AG08396 (cell line): ENCODE data around the gene MTHFR.

Experiments
- DNase-seq: peaks from one replicate; pipeline ENCODE4 v3.0.0; 2012; ENCODE audit warnings: low spot score, mixed read lengths

Gene MTHFR

DNA sequence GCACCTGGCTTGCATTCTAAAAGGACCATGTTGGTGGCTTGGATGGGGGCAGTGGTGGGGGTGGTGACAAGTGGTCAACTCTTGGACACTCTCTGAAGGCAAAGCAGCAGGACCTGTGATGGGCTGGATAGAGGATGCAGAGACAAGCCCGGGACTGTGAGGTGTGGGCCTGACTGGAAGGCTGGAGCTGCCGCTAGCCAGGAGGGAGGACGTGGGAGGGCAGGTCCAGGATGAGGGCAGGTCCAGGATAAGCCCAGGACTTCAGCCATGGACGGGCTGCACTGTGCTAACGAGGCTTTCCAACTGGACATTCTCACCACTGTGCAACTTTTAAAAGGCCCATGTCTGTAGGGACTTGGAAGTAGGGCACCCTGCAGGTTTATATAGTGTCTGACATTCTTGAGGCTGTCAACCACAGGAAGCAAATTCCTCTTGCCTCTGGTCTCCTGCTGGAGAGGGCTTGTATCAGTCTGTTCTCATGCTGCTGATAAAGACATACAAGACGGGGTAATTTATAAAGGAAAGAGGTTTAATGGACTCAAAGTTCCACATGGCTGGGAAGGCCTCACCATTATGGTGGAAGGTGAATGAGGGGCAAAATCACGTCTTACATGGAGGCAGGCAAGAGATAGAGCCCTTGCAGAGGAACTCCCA lies 52.1 kb downstream of the MTHFR start:
- DNase-seq = no peak

DNA sequence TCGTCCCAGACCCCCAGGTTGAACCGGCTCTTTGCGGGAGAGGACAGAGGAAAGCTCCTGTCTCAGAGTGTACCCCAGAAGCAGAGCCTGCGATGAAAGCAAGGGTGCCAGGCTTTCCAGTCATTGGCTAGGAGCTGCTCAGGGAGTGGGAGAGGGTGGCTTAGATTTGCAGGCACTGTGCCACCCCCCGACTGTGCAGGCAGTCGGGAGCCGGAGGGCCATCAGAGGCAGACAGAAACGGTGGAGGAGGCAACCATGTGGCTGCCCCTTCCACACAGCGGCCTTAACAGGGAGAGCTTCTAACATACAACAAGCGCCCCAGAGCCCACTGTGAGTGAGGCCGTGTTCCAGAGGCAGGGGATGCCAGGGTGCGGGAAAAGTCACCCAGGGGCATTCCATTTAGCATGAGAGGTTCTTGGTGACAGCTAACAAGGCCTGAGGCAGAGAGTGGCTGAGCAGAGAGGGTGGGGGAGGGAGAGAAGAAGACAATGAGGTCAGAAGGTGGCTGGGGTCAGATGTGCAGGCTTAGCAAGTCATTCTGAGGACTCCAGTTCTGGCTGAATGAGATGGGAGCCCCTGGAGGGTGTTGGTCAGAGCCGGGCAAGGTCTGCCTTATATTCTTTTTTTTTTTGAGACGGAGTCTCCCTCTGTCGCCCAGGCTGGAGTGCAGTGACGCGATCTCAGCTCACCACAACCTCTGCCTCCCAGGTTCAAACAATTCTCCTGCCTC lies 53.2 kb downstream of the MTHFR start:
- no peak for DNase-seq

DNA sequence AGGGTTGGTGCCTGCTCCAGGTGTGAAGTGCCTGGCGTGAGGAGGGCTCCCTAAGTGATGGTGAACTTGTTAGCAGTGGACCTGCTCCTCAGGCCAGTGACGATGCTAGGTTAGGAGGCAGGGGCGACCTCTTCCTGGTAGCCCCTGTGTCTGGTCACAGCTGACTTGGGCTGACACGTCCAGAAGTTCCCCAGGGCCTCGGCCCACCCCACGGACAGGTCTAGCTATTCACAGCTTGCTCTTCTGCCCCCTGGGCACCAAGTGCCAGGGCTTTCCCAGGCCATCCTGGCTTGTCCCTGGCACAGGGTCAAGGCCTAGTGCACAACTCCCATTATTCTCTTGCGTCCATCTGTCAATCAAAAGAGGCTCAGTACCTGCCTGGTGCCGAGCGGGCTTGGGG lies 54.7 kb downstream of the MTHFR start:
- DNase-seq = no peak

DNA sequence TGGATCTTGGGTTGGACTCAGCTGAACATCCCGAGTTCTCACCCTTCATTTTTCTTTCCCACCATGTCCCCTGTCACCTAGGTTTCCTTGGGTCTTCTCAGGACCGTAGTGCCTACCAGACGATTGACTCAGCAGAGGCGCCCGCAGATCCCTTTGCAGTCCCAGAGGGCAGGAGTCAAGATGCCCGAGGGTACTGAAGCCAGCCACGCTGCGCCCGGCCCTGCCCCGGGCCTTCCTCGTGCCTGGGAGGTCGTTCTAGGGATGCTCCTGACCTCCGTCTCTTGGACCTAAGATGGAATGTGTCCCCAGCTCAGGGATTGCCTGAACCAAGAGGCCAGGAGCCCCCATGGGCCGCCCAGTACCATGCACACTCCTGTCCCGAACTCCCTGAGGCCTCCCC lies 55.8 kb downstream of the MTHFR start:
- no peak for DNase-seq

DNA sequence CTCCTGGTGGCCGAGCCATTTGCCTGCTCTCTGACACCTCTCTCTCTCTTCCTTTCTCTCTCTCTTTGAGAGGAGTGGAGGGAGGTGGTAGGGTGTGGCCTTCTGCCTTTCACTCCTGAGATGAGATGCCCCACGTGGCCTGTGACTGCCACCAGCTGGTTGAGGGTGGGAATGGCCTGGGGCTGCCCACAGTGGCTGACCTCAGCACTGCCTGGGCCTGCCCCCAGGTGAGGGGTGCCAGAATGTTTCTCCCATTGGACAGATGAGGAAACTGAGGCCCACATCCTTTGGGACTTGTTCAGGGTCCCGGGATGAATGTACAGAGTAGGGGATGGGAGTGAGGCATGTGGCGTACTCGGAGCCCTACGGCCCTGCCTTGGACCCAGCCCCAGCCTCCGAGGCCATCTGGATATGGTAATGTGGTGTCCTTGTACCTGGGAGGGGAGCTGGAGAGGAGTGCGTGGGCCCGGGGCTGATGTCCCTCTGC lies 56.5 kb downstream of the MTHFR start:
- DNase-seq = peak; percentile 79

DNA sequence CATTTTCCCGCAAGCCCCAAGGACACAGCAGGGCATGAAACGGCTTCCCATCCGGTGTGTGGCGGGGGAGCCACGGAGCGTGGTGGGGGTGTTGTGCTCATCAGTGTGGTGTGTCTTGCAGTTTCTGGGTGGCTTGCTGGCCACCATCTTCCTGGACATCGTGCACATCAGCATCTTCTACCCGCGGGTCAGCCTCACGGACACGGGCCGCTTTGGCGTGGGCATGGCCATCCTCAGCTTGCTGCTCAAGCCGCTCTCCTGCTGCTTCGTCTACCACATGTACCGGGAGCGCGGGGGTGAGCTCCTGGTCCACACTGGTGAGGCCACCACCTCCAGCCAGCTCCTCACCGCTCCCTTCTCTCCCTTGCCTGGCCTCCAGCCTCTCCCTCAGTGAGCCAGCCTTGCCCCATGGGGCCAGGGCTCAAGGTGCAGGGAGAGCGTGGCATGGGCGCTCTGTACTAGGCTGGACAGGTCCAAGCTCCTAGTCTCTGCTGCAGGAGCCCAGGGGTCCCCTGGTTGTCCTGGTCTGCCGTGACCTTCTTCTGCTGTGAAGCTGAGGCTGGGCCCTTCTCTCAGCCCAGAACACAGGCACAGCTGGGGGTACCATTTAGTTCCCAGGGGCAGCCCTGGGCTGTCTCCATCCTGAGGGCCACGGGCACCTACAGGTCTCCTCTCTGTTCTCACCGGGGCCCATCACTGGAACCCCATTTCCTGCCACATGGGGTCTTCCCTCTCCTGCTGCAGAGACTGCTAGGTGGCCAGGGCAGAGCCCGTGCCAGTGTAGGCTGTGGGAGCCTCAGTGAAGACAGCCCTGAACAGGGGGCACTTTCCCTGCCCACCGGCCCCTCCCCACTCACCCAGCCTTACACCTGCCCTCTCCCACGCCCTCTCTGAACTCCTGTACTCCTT lies 57.2 kb downstream of the MTHFR start:
- no peak for DNase-seq

DNA sequence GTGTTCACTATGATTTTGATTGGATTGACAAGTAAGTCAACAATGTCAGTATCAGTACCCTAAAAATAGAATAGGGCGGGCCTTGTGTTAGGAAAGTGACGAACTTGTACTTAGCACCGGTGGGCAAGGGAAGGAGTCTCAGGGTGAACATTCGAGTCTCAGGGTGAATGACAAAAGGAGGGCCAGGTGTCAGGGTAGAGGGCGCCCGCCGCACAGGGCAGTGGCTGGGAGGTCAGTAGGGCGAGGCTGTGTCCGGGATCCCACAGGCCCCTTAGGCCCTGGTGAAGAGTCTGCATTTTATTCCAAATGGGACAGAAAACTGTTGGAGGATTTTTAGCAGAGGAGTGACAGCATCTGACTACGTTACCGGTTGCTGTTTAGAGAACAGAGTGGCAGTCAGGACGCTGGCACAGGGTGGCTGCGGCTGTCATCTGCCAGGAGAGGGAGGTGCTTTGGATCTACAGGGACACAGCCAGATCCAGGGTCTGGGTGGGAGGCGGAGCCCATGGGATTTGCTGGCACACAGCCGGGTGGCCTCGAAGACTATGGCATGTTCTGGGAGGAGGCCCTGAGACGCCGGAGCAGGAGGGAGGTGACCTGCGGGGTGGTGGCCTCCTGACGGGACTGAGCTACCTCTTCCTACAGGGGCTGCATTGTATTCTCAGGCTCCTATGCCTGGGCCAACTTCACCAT lies 58.8 kb downstream of the MTHFR start:
- DNase-seq = no peak

DNA sequence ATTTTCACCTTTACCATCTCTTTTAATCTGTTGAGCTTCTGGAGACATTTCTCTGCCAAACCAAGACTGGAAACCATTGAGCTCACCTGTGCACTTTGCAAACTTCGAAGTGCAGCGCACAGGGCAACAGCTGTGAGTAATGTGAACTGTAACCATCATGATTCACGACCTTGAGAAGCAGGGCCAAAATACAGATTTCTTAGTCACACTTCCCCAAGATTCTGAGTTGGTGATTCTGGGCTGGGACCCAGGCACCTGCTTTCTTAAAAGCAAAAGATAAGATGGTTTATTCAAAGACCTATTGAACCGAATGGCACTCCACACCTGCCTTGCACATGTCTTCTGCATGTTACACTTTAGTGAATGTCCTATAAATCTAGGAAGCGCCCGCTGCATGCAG lies 59.7 kb downstream of the MTHFR start:
- no peak for DNase-seq

DNA sequence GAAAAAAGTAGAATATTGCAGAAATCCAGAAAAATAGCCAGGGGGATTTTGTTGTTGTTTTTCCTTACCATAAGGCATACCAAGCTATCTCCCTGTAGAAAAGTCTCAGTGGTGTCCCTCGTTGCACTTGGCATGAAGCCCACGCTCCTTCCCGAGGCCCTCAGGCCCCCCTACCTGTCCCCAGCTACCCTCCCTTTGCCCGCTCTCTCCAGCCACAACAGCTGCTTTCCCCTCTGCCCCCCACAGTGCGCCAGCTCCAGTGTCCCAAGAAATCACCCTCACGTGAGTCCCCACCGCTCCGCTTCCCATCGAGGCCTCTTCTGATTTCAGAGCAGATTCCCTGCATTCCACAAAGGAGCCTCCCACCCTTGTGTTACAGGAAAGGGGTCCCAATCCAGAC lies 61.5 kb downstream of the MTHFR start:
- DNase-seq = no peak

DNA sequence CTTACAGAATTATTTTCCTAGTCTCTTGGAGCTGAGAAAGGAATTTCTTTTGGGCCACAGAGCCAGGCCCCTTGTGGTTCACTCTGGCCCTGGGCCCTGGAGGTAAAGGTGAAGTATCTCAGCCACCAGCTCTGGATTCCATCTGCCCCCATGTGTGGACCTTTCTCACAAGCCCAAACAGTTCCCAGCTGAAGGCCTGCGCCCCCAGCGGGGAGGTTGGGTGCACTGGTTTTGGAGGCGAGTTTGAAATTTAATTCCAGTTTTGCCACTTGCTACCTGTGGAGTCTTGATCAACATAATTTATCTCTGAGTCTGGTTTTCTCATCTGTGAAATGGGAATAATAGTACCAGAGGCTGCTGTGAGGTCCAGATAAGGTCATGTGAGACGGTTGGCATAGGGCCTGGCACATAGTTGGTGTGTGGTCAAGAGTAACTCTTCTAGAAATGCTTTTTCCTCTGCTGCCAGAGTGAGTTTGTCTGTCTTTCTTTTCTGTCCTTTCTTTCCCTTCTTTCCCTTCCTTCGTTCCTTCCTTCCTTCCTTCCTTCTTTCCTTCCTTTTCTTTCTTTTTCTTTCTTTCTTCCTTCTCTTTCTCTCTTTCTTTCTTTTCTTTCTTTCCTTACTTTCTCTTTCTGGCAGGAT lies 63.7 kb downstream of the MTHFR start:
- no peak for DNase-seq

DNA sequence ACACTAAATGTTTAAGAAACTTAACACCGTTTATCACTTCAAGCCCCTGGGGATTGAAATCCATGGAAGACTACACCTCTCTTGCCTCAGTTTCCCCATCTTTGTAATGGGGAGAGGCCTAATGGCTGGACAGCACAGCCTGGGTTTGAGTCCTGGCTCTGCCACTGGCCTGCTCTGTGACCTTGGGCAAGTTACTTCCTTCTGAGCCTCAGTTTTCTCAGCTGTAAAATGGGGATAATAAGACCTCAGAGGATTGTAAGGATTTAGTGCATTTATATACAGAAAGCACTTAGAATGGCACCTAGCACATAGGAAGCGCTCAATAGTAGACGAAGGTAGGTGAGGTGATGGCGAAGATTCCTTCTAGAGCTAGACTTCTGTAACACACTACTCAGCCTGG lies 64.3 kb downstream of the MTHFR start:
- no peak for DNase-seq

DNA sequence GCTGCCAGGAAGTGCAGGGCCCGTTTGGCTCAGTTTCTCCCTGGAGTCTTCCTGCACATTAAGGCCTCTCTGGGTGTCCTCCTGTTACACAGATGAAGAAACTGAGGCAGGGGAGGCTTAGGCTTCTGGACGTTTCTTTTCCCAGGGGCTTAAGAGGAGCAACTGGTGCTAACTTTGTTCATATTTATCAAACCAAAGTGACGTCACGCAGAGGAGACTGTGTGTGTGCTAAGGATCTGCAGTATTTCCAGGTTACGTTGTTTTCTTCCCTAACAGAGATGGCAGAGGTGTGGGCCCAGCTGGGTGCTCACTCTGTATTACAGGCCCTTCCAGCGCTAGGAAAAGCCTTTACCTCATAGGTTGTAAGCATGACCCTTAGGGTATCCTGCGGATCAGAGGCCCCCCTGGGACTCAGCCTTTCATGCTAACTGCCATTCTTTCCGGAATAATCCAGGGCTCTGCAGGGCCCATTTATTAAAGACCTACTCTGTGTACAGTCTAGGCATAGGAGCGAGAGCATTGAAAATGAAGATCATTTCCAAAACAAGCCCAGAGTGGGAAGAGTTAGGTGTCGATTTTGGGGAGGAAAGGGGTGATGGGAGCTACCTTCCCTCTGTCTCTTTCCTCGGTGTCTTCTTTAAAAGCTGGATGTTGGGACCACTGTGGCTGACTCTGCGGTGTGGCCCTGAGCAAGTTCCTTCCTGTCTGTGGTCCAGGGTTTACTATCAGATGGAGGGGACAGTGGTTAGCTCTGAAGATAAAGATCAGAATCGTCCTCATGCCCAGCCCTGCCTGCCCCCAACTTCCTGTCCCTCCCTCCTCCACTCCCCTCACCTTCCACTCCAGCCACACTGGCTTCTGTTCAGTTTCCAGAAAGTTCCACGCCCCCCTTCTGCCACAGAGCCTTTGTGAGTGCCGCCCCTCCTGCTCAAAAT lies 65.2 kb downstream of the MTHFR start:
- no peak for DNase-seq

DNA sequence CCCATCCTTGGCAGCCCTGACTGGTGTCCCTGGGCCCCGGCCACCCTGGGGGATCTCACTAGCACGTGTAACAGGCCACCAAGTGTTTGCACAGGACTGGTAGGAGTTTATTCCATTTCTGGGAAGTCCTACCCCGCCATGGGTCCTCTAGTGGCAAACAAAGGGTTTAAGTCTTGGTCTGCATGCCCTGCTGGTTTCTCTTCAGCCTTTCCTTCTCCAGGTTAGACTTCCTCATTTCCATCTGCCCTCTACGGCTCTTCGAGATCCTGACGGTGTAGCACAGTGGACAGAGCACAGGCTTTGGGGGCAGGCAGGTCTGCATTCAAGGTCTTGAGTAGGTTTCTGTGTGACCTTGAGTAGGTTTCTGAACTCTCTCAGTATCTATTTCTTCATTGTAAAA lies 67.0 kb downstream of the MTHFR start:
- no peak for DNase-seq

DNA sequence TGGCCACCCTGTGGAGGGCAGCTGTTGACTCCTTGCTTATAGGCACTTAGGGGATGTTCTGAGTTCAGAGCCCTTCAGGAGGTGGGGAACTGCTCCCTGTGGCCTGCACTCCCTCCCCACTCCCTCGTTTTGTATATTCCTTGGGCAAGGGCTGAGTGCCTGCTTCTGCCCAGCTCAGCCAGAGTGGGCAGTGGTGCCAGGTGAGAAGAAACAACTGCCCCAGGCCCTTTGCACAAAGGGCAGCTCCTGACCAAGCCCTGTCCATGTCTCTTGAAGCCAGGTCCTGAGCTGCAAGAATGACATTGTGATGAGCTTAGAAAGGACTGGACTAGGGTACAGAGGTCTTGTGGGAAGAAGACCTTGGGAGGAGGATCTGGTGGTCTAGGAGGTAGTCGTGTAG lies 67.7 kb downstream of the MTHFR start:
- DNase-seq = no peak

DNA sequence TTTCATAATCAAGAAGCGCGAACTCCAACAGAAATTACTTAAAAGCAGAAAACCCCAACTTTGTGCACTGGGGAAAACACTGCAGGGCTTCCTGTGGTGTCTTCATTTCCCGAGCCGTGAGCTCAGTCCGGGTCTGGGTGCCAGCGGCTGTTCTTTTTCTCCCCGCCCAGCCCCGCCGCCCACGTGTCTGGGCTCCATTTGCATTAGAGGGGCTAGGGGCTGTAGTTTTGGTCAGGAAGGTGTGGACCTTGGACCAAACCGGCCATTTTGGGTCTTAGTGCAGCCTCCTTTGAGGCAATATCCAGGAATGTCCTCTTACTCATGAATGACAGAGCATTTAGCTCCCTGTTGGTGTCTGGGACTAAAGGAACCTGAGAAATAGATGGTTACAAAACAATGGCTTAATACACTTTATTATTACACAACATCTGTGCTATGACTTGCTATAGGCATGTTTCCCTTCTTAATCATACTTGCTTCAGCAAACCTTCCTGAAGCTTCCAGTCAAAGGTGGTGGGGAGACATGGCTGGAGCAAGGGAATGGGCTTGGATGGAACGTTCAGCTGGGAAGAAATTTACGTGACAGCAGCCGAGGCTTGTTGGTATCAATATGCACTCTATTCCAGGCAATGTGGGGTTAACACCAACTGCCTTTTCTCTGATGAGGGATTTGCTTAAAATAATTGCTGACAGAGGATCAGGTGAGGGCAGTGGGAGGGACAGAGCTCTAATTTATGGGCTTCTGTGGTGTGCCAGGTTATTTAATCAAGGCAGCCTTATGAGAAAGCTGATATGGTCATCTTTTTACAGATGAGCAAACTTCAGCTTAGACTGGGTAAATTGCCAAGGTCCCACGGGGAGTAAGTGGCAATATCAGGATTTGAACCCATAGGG lies 68.8 kb downstream of the MTHFR start:
- peak; percentile 75 for DNase-seq

DNA sequence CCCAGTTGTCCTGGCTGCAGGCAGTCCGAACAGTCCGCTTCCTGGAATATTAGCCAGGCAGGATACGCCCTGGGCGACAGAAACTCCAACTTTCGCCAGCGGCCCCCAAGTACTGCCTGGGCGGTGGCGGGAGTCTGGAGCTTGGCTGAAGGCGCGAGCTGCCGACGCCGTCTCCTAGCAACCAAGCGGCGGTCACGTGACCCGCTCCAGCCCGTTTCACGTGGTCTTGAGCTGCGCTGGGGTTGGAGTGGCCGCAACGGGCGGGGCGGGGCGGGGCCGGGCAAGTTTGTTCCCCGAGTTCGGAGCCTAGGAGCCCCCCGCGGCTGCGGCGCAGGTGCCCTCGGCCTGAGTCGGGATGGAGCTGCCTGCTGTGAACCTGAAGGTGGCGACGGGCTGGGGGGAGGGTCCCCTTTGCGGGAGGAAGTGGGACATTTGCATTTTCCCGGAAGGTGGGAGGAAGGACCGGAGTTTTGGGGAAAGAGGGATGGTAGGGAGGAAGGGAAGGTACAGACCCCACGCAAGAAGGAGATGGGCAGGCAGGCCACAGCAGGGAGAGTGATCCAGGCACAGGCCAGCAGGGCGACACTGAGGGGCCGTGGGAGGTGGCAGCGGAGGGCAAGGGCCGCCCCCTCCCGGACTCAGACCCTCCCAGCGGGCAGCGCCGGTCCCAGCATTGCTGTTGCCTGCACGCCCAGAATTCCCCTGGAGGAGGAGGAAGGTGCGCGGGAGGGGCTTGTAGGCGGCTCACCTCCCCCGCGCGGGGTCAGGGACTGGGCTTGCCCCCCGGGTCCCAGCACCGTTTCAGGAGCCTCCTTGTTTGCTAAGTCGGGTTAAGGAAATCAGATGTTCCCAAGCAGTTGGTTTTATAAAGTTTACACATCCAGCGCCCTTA lies 69.7 kb downstream of the MTHFR start, which contains the start of gene AGTRAP:
TSS of gene AGTRAP (plus strand) at position 283 of the 892 bp plus-strand sequence. CDS start at position 356, 73 bp downstream.
- peak; percentile 94 for DNase-seq
